ENCODE data around the gene AFTPH. TPM values are rescaled to one million over a fixed set of nuclear protein-coding genes. Genes with fewer than 3 reads are reported as not detected.

The AFTPH gene
- total and polyA plus RNA-seq, 9 donors: 15.7 to 22.5 (median 17.6) TPM

- H3K9me3 ChIP-seq (replicated peaks; ENCODE audit: control insufficient read depth, low read depth, low read length): no peaks in the 10 kb centered on the region
- no peaks in the 10 kb centered on the region for H3K27me3 ChIP-seq (ENCODE audit: control insufficient read depth, insufficient read depth, low read length)
- peak; percentile 38 for DNase-seq
- no peak overlapping the region for H3K4me3 ChIP-seq (ENCODE audit: low read length)
- no peak overlapping the region for H3K27ac ChIP-seq (ENCODE audit: low read length)
- H3K36me3 ChIP-seq (ENCODE audit: control insufficient read depth, insufficient read depth, low read length): peaks cover 10% of the 10 kb centered on the region
- WGBS (ENCODE audit: insufficient coverage): 40% methylated on average over 1 of the region's 5 CpGs
- no peaks in the 10 kb centered on the region for H3K4me1 ChIP-seq (ENCODE audit: control insufficient read depth, insufficient read depth, low read length)
Observed at GRCh38 chr2:64582774-64583340, 58.7 kb downstream of the AFTPH start.

GRCh38 chr2:64586054-64586453 is 61.9 kb downstream of the AFTPH start:
- no peak for DNase-seq
- Histone ChIP-seq H3K4me1 (ENCODE audit: control insufficient read depth, insufficient read depth, low read length) (no peaks in the 10 kb centered on the region), H3K36me3 (ENCODE audit: control insufficient read depth, insufficient read depth, low read length) (peaks cover 10% of the 10 kb centered on the region), H3K9me3 (replicated peaks; ENCODE audit: control insufficient read depth, low read depth, low read length) (no peaks in the 10 kb centered on the region), H3K4me3 (ENCODE audit: low read length) (no peak overlapping the region), H3K27me3 (ENCODE audit: control insufficient read depth, insufficient read depth, low read length) (no peaks in the 10 kb centered on the region), H3K27ac (ENCODE audit: low read length) (no peak overlapping the region)
- no CpG with 5 or more reads among the region's 4 CpGs for WGBS (ENCODE audit: insufficient coverage)

DNA sequence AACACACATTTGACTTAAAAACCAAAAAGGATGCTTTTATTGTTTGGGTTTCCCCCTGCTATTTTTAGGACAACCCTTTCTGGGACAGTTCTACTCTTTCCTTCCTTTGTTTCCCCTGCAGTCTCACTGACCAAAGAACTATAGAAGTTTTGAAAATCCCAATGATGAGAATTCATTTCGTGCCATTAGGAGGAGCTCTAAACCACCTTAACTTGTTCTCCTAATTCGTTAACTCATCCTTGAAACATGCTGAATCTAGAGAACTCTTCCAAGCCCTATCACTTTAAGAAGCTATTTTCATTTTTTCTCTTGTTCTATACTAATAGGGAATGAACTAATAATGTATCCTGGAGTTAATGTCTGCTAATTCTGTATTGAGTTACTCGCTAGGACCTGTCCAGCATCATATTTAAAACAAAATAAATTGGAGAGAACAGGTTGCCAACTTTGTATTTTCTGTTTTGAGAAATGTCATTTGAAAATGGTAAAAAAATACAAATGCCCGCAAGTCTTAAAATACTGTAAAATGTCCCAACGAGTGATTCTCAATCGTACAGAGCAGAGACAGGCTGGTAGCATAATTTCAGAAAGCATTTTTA is 62.9 kb downstream of the AFTPH start:
- no peak overlapping the region for H3K27ac ChIP-seq (ENCODE audit: low read length)
- peak; percentile 76 for DNase-seq
- H3K27me3 ChIP-seq (ENCODE audit: control insufficient read depth, insufficient read depth, low read length): no peaks in the 10 kb centered on the region
- no peaks in the 10 kb centered on the region for H3K4me1 ChIP-seq (ENCODE audit: control insufficient read depth, insufficient read depth, low read length)
- H3K36me3 ChIP-seq (ENCODE audit: control insufficient read depth, insufficient read depth, low read length): peaks cover 17% of the 10 kb centered on the region
- H3K9me3 ChIP-seq (replicated peaks; ENCODE audit: control insufficient read depth, low read depth, low read length): no peaks in the 10 kb centered on the region
- H3K4me3 ChIP-seq (ENCODE audit: low read length): no peak overlapping the region
- no CpG with 5 or more reads among the region's 6 CpGs for WGBS (ENCODE audit: insufficient coverage)

- Histone ChIP-seq H3K9me3 (replicated peaks; ENCODE audit: control insufficient read depth, low read depth, low read length) (no peaks in the 10 kb centered on the region), H3K27me3 (ENCODE audit: control insufficient read depth, insufficient read depth, low read length) (no peaks in the 10 kb centered on the region), H3K27ac (ENCODE audit: low read length) (no peak overlapping the region), H3K36me3 (ENCODE audit: control insufficient read depth, insufficient read depth, low read length) (peaks cover 15% of the 10 kb centered on the region), H3K4me1 (ENCODE audit: control insufficient read depth, insufficient read depth, low read length) (no peaks in the 10 kb centered on the region), H3K4me3 (ENCODE audit: low read length) (no peak overlapping the region)
- DNase-seq: no peak
Observed at GRCh38 chr2:64587561-64587960, 63.4 kb downstream of the AFTPH start.

GRCh38 chr2:64591188-64591587 is 67.1 kb downstream of the AFTPH start:
- peaks cover 12% of the 10 kb centered on the region for H3K36me3 ChIP-seq (ENCODE audit: control insufficient read depth, insufficient read depth, low read length)

GRCh38 chr2:64593035-64593655 is 69.0 kb downstream of the AFTPH start:
- peak; percentile 60 for DNase-seq
- WGBS (ENCODE audit: insufficient coverage): no CpG with 5 or more reads among the region's 4 CpGs
- H3K36me3 ChIP-seq (ENCODE audit: control insufficient read depth, insufficient read depth, low read length): peaks cover 12% of the 10 kb centered on the region
- no peaks in the 10 kb centered on the region for H3K27me3 ChIP-seq (ENCODE audit: control insufficient read depth, insufficient read depth, low read length)
- no peak overlapping the region for H3K4me3 ChIP-seq (ENCODE audit: low read length)
- H3K9me3 ChIP-seq (replicated peaks; ENCODE audit: control insufficient read depth, low read depth, low read length): no peaks in the 10 kb centered on the region
- no peak overlapping the region for H3K27ac ChIP-seq (ENCODE audit: low read length)
- no peaks in the 10 kb centered on the region for H3K4me1 ChIP-seq (ENCODE audit: control insufficient read depth, insufficient read depth, low read length)

More at GRCh38 chr2:64591188-64591587, 67.1 kb downstream of the AFTPH start:
- H3K27ac ChIP-seq (ENCODE audit: low read length): no peak overlapping the region
- no peaks in the 10 kb centered on the region for H3K27me3 ChIP-seq (ENCODE audit: control insufficient read depth, insufficient read depth, low read length)
- H3K4me3 ChIP-seq (ENCODE audit: low read length): no peak overlapping the region
- no peak for DNase-seq
- H3K9me3 ChIP-seq (replicated peaks; ENCODE audit: control insufficient read depth, low read depth, low read length): no peaks in the 10 kb centered on the region
- H3K4me1 ChIP-seq (ENCODE audit: control insufficient read depth, insufficient read depth, low read length): no peaks in the 10 kb centered on the region
- 90% methylated on average over 1 of the region's 4 CpGs for WGBS (ENCODE audit: insufficient coverage)

GRCh38 chr2:64594226-64594989 is 70.3 kb downstream of the AFTPH start:
- peaks cover 2% of the 10 kb centered on the region for H3K4me1 ChIP-seq (ENCODE audit: control insufficient read depth, insufficient read depth, low read length)
- H3K4me3 ChIP-seq (ENCODE audit: low read length): no peak overlapping the region
- no peaks in the 10 kb centered on the region for H3K27me3 ChIP-seq (ENCODE audit: control insufficient read depth, insufficient read depth, low read length)
- no peak overlapping the region for H3K27ac ChIP-seq (ENCODE audit: low read length)
- DNase-seq: no peak
- H3K36me3 ChIP-seq (ENCODE audit: control insufficient read depth, insufficient read depth, low read length): peaks cover 12% of the 10 kb centered on the region
- 72% methylated on average over 3 of the region's 7 CpGs for WGBS (ENCODE audit: insufficient coverage)
- no peaks in the 10 kb centered on the region for H3K9me3 ChIP-seq (replicated peaks; ENCODE audit: control insufficient read depth, low read depth, low read length)

- Histone ChIP-seq H3K27me3 (ENCODE audit: control insufficient read depth, insufficient read depth, low read length) (no peaks in the 10 kb centered on the region), H3K36me3 (ENCODE audit: control insufficient read depth, insufficient read depth, low read length) (peaks cover 12% of the 10 kb centered on the region), H3K4me3 (ENCODE audit: low read length) (no peak overlapping the region), H3K4me1 (ENCODE audit: control insufficient read depth, insufficient read depth, low read length) (peaks cover 8% of the 10 kb centered on the region), H3K27ac (ENCODE audit: low read length) (no peak overlapping the region), H3K9me3 (replicated peaks; ENCODE audit: control insufficient read depth, low read depth, low read length) (no peaks in the 10 kb centered on the region)
- no CpG with 5 or more reads among the region's 4 CpGs for WGBS (ENCODE audit: insufficient coverage)
- peak; percentile 57 for DNase-seq
Observed at GRCh38 chr2:64595397-64596176, 71.5 kb downstream of the AFTPH start.

GRCh38 chr2:64598226-64598625 is 74.1 kb downstream of the AFTPH start:
- Histone ChIP-seq H3K36me3 (ENCODE audit: control insufficient read depth, insufficient read depth, low read length) (peaks cover 2% of the 10 kb centered on the region), H3K4me3 (ENCODE audit: low read length) (no peak overlapping the region), H3K27me3 (ENCODE audit: control insufficient read depth, insufficient read depth, low read length) (no peaks in the 10 kb centered on the region), H3K27ac (ENCODE audit: low read length) (no peak overlapping the region), H3K9me3 (replicated peaks; ENCODE audit: control insufficient read depth, low read depth, low read length) (no peaks in the 10 kb centered on the region), H3K4me1 (ENCODE audit: control insufficient read depth, insufficient read depth, low read length) (peaks cover 8% of the 10 kb centered on the region)
- no peak for DNase-seq
- WGBS (ENCODE audit: insufficient coverage): 100% methylated on average over 1 of the region's 6 CpGs

Data from muscle of leg (tissue), 11 donors.